ENCODE results near the gene CACFD1. TPM values are rescaled to one million over a fixed set of nuclear protein-coding genes. Genes with fewer than 3 reads are reported as not detected.
A peak's percentile ranks its signal among the peaks of the same experiment; 100 is the strongest.

CACFD1 gene
- total RNA-seq, 1 donor from 2014 or later = 22.3 TPM

- DNase-seq (ENCODE audit: low spot score) = no peak
- peak; percentile 66 for TF ChIP-seq CTCF (IDR thresholded peaks at IDR 0.05)
- Mint-ChIP-seq H3K27ac (ENCODE audit: unreplicated experiment) (no peak overlapping the region), H3K9me3 (ENCODE audit: low read depth) (no peaks in the 10 kb centered on the region), H3K27me3 (ENCODE audit: low read depth) (peaks cover 5% of the 10 kb centered on the region), H3K4me3 (ENCODE audit: unreplicated experiment) (no peak overlapping the region), H3K36me3 (ENCODE audit: low read depth) (peaks cover 5% of the 10 kb centered on the region), H3K4me1 (ENCODE audit: low read depth) (peaks cover 3% of the 10 kb centered on the region)
Observed at GRCh38 chr9:133429641-133430161, 30.1 kb upstream of the CACFD1 start.

GRCh38 chr9:133430244-133430643 is 29.5 kb upstream of the CACFD1 start:
- Mint-ChIP-seq H3K9me3 (ENCODE audit: low read depth) (no peaks in the 10 kb centered on the region), H3K4me3 (ENCODE audit: unreplicated experiment) (no peak overlapping the region), H3K27me3 (ENCODE audit: low read depth) (peaks cover 5% of the 10 kb centered on the region), H3K4me1 (ENCODE audit: low read depth) (peaks cover 3% of the 10 kb centered on the region), H3K27ac (ENCODE audit: unreplicated experiment) (no peak overlapping the region), H3K36me3 (ENCODE audit: low read depth) (peaks cover 4% of the 10 kb centered on the region)
- no peak for TF ChIP-seq CTCF (IDR thresholded peaks at IDR 0.05)
- DNase-seq (ENCODE audit: low spot score) = no peak

GRCh38 chr9:133433351-133433843 is 26.4 kb upstream of the CACFD1 start:
- Mint-ChIP-seq H3K36me3 (ENCODE audit: low read depth) (peaks cover 3% of the 10 kb centered on the region), H3K27me3 (ENCODE audit: low read depth) (no peaks in the 10 kb centered on the region), H3K9me3 (ENCODE audit: low read depth) (no peaks in the 10 kb centered on the region), H3K27ac (ENCODE audit: unreplicated experiment) (no peak overlapping the region), H3K4me3 (ENCODE audit: unreplicated experiment) (no peak overlapping the region), H3K4me1 (ENCODE audit: low read depth) (no peaks in the 10 kb centered on the region)
- DNase-seq (ENCODE audit: low spot score) = no peak
- no peak for TF ChIP-seq CTCF (IDR thresholded peaks at IDR 0.05)

GRCh38 chr9:133436681-133437080 is 23.1 kb upstream of the CACFD1 start:
- no peak for DNase-seq (ENCODE audit: low spot score)
- Mint-ChIP-seq H3K27ac (ENCODE audit: unreplicated experiment) (no peak overlapping the region), H3K4me1 (ENCODE audit: low read depth) (no peaks in the 10 kb centered on the region), H3K36me3 (ENCODE audit: low read depth) (peaks cover 3% of the 10 kb centered on the region), H3K27me3 (ENCODE audit: low read depth) (no peaks in the 10 kb centered on the region), H3K9me3 (ENCODE audit: low read depth) (no peaks in the 10 kb centered on the region), H3K4me3 (ENCODE audit: unreplicated experiment) (no peak overlapping the region)
- no peak for TF ChIP-seq CTCF (IDR thresholded peaks at IDR 0.05)

GRCh38 chr9:133437753-133438531 is 21.8 kb upstream of the CACFD1 start:
- DNase-seq (ENCODE audit: low spot score) = no peak
- Mint-ChIP-seq H3K27me3 (ENCODE audit: low read depth) (no peaks in the 10 kb centered on the region), H3K27ac (ENCODE audit: unreplicated experiment) (no peak overlapping the region), H3K4me3 (ENCODE audit: unreplicated experiment) (no peak overlapping the region), H3K36me3 (ENCODE audit: low read depth) (peaks cover under 1% of the 10 kb centered on the region), H3K9me3 (ENCODE audit: low read depth) (no peaks in the 10 kb centered on the region), H3K4me1 (ENCODE audit: low read depth) (no peaks in the 10 kb centered on the region)
- peak; percentile 34 for TF ChIP-seq CTCF (IDR thresholded peaks at IDR 0.05)

All from chondrocyte (in vitro differentiated cells).